NCI-H1694 (cell line): ENCODE results near the gene TSPAN11.
A peak's percentile ranks its signal among the peaks of the same experiment; 100 is the strongest.

ENCODE experiments used
- DNase-seq: peaks from one replicate; lab custom pipeline; 2025; lab: John Stamatoyannopoulos, UW

The TSPAN11 gene

GRCh38 chr12:30959778-30960177, 33.2 kb downstream of the TSPAN11 start:
- DNase-seq, result no peak

GRCh38 chr12:30961030-30961429, 34.5 kb downstream of the TSPAN11 start:
- DNase-seq, result no peak

DNA sequence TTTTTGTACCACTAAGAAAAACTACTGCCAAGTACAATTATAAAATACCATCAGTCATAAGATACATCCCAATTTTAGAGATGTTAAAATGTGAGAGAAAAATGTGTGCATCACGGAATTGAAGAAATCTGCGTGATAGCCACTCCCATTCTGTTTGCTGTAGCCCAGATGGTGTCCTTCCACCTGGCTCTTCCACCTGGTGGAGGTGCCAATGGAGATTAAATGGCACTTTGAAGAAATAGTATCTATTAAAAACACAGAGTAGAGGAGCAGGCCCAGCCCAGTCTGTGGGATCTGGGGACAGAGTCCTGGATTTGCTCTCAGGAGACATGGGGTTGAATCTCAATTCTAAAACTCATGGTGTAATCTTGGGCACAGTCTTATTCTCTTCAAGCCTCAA, 35.5 kb downstream of the TSPAN11 start:
- no peak for DNase-seq

DNA sequence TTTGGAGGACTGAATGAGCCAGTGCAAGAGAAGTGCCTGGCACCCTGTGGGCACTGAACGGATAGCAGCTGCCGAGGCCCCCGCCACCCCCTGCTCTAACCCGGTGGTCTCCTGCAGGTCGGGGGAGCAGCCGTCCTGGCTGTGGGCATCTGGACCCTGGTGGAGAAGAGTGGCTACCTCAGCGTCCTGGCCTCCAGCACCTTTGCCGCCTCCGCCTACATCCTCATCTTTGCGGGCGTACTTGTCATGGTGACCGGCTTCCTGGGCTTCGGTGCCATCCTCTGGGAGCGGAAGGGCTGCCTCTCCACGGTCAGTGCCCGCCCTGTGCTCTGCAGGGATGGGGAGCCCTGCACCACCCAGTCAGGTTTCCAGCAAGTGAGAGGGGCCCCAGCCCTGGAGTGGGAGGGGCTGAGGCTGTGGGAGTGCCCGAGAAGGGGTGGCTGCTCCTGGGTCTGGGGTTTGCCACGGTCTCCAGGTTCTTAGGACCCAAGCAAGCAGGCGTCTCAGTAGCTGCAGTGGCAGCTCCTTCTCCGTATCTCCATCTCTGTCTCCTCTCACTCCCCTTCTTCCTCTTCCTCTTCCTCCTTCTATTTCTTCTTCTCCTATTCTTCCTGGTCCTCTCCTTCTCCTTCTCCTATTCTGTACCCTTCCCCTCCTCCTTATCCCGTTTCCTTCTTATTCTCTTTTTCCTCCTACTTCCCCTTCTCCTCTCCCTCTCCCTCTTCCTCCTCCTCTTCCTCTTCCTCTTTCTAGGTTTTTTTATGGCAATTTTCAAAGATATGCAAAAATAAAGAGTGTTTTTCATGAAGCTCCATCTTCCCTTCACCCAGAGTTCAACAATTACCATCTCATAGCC, 37.4 kb downstream of the TSPAN11 start:
- no peak for DNase-seq

- DNase-seq, result no peak
Measured at GRCh38 chr12:30964896-30965612, 38.5 kb downstream of the TSPAN11 start.

- DNase-seq, result no peak
Measured at GRCh38 chr12:30965613-30965985, 39.1 kb downstream of the TSPAN11 start.

GRCh38 chr12:30967026-30967425, 40.5 kb downstream of the TSPAN11 start:
- no peak for DNase-seq

DNA sequence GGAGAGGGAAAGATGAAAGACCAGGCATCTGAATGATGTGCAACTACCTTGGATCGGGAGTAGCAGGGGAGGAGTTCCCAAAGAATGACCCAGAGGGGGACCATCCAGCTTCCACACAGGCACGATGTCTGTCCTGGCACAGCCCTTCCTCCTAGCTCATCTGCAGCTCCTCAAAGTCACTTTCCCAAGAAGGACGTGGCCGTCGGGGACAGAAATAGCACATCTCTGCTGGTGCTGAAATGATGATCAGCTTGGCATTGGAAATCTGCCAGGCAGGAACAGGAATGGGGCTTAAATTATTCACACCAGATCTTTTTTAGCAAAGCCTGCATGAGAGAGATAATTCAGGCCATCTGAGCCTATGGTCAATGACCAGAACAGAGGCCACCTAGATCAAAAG, 41.7 kb downstream of the TSPAN11 start:
- DNase-seq, result no peak

DNA sequence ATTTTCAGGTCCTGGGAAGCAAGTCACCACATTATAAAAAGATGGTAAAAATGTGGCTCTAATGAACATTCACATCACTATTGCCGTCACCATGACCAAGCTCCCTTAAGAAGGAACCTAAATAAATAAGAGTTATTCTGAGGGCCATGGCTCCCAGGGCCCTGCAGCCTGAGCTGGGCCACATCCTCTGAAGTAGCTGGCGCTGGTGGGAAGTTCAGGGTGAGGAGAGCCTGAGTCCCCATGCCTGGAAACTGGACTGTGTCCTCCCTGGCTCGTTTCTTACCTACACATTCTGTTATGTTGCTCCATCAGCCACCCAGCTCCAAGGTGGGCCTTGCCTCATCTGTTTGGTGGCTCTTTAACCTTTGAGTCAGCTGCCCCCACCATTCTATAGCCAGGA, 42.5 kb downstream of the TSPAN11 start:
- DNase-seq, result no peak

DNA sequence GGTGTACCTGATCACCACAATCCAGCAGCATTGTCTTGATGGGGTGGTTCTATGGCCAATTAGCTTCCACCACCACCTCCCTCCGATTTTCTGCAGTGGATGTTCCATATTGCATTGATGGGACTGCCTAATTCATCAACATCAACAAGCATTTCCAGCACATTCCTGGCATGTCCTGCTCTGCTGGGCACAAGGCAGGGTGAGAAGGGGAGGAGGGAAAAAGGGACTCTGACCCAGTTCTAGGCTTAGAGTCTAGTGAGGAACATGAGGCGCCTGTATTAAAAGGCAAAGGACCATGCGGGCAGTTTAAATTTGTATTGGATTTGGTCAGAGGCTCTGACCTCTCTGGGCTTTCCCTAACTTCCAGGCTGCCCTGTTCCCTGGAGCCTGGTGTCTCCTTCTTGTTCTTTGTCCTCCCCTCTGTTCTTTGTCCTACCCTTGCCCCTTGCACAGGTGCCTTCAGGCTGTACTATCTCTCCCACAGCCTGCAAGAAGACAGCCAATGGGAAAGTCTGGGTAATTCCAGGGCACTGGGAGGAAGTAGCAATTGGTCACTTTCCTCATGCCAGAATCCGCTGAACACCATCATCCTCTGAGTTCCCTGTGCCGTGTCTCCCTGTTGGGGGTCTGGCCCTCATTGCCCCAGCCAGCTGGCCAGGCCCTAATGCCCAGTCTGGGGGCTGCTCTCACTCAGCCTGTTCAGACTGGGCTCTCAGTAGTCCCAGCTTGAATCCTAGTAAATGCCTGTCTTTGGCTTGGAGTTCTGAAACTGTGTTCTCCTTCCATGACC, 43.3 kb downstream of the TSPAN11 start:
- no peak for DNase-seq

GRCh38 chr12:30970559-30971197, 44.1 kb downstream of the TSPAN11 start:
- peak; percentile 78 for DNase-seq

- DNase-seq, result no peak
Measured at GRCh38 chr12:30972035-30972434, 45.5 kb downstream of the TSPAN11 start.

GRCh38 chr12:30973175-30973574, 46.6 kb downstream of the TSPAN11 start:
- no peak for DNase-seq

DNA sequence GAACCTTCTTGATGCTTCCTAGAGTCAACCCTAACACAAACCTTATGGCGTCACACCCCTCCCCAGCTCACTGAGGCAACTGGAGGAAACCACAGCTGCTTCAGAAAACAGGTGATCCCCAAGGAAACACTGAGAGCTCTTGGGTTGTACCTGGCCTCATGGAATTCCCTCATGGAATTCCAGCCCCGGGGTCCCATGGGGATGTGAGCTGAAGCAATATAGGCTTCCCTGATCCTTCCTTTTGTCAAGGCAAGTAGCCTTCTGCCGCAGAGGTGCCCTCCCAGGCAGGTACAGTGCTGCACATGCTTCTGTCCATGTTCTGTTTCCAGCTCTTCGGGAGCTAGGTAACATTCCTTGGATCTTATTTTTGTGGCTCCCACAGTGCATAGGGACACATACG, 47.3 kb downstream of the TSPAN11 start:
- no peak for DNase-seq

DNA sequence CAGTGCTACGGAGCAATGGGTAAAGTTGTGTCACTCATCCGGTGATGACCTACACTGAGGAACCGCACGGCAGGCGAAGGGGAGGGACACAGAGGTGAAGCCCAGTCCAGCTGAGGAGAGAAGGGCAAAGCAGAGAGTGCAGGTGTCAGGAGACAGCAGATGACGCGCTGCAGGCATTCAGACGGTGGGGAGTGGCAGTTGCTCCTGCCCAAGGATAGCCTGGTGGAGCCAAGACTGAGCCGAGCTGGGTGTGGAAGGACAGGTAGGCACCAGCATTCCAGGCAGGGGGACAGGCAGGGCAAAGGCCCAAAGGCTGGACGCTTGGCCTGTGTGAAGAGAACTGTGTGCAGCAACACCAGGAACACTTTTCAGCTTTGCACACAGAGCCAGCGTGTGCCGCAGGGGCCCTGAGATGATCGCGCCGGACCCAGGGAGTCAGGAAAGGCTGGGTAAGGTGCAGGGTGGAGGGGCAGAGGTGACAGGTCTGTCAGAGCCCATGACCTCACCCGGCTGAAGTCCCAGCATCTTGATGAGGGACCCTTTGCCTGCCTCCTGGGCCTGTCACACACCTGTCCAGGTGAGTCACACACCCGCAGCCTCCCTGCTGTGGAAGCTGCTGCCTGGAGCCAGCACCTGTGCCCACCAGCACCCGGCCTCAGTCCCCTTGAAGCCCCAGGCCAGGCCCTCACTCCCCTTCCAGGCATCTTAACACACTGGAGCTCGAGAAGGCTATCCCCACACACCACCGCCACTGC, 48.4 kb downstream of the TSPAN11 start:
- no peak for DNase-seq

DNA sequence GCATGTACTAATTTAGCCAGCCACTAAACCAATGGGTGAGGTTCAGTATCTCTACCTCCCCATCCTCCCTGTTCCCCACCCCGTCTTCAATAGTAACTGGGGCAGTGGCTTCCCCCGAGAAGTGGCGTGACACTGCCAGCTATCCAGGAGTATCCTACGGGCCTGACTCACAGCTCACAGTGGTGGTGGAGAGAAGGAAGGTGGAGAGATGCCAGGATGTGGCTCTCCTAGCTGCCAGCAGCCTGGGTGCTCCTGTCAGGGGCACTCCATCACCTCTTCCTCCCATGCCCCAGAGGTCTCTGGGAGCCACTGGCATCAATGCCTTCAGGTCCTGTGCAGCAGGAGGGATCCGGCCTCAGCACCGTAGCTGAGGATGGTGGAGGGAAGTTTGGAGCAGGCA, 49.0 kb downstream of the TSPAN11 start:
- DNase-seq, result no peak

DNA sequence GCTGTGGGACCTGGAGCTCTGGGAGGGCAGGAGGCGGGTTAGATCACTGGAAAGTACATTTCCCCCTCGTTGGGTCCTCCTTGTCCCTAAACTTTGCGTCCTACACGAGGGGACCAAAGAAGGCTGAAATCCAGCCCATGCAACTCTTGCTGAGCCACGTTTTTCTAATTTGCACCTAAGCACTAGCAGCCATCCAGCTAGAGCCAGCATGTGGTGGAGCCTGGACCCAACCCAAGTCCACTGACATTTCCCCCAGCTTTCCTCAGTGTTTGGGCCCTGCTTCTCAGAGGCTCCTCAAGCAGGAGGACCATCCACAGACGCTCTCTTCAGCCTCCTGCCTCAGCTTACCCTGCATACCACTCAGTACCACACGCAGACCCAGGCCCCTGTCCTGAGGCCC, 49.7 kb downstream of the TSPAN11 start:
- DNase-seq, result no peak

DNA sequence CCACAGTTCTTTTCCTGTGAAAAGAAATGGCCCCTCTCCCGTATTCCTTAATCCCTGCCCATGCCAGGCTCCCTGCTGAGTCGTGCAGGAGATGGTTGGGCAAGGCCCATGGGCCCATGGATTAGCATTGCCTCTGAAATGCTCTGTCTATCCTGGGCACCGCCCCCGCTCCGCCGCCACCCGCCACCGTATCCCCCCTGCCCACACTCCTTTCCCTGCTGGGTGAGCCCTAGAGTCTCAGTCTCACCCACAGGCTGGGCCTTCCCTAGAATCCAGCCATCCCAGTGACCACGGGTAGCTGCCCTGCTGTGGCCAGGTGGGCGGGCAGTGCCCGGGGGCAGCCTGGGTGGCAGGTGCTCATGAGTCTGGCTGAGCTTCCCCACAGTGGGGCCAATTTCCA, 50.6 kb downstream of the TSPAN11 start:
- DNase-seq, result no peak

GRCh38 chr12:30977537-30978349, 51.2 kb downstream of the TSPAN11 start:
- DNase-seq, result no peak

GRCh38 chr12:30978639-30979038, 52.1 kb downstream of the TSPAN11 start:
- DNase-seq, result no peak
